Neural cell (in vitro differentiated cells): ENCODE results near the gene PNPLA3.

ENCODE experiments used
- CTCF ChIP-seq: fragments of 450-650 bp; IDR thresholded peaks from 2 replicates; pipeline ENCODE4 v1.5.1; 2014; ENCODE audit warnings: antibody characterized with exemption, mild to moderate bottlenecking, moderate library complexity; ENCODE audit not compliant: poor library complexity, severe bottlenecking
- EP300 ChIP-seq: fragments of 450-650 bp; conservative IDR thresholded peaks from 2 replicates; pipeline ENCODE4 v1.6.1; 2014; ENCODE audit warnings: antibody characterized with exemption, mild to moderate bottlenecking, moderate library complexity; ENCODE audit not compliant: poor library complexity, severe bottlenecking
- EZH2 ChIP-seq: fragments of 200-600, 300-800 bp; shearing (Covaris generic), sonication (generic); IDR thresholded peaks from 2 replicates; pipeline ENCODE4 v1.6.1; 2014; ENCODE audit warnings: antibody characterized with exemption, low read length, borderline replicate concordance, mild to moderate bottlenecking; ENCODE audit not compliant: insufficient read depth, poor library complexity, severe bottlenecking
- POLR2AphosphoS5 ChIP-seq: IDR thresholded peaks from 2 replicates; pipeline ENCODE4 v1.6.1; 2012
- SMC3 ChIP-seq: fragments of 450-650 bp; conservative IDR thresholded peaks from 2 replicates; pipeline ENCODE4 v1.6.1; 2014; ENCODE audit warnings: antibody characterized with exemption, mild to moderate bottlenecking, moderate library complexity; ENCODE audit not compliant: poor library complexity
- TF ChIP-seq, protein P1 (sequence below): IDR thresholded peaks from 2 replicates; pipeline ENCODE4 v1.6.1; 2012; ENCODE audit warnings: borderline replicate concordance

GRCh38 chr22:43996981-43997265 lies 73.3 kb downstream of the PNPLA3 start:
- TF ChIP-seq EZH2 (no peak), CTCF (no peak), POLR2AphosphoS5 (no peak), SMC3 (no peak), EP300 (no peak)
- TF ChIP-seq, protein P1, sequence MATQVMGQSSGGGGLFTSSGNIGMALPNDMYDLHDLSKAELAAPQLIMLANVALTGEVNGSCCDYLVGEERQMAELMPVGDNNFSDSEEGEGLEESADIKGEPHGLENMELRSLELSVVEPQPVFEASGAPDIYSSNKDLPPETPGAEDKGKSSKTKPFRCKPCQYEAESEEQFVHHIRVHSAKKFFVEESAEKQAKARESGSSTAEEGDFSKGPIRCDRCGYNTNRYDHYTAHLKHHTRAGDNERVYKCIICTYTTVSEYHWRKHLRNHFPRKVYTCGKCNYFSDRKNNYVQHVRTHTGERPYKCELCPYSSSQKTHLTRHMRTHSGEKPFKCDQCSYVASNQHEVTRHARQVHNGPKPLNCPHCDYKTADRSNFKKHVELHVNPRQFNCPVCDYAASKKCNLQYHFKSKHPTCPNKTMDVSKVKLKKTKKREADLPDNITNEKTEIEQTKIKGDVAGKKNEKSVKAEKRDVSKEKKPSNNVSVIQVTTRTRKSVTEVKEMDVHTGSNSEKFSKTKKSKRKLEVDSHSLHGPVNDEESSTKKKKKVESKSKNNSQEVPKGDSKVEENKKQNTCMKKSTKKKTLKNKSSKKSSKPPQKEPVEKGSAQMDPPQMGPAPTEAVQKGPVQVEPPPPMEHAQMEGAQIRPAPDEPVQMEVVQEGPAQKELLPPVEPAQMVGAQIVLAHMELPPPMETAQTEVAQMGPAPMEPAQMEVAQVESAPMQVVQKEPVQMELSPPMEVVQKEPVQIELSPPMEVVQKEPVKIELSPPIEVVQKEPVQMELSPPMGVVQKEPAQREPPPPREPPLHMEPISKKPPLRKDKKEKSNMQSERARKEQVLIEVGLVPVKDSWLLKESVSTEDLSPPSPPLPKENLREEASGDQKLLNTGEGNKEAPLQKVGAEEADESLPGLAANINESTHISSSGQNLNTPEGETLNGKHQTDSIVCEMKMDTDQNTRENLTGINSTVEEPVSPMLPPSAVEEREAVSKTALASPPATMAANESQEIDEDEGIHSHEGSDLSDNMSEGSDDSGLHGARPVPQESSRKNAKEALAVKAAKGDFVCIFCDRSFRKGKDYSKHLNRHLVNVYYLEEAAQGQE, result no peak
